Pancreas (tissue), 10 donors: ENCODE results near the gene DOK7. TPM values are rescaled to one million over a fixed set of nuclear protein-coding genes. Genes with fewer than 3 reads are reported as not detected.

ENCODE experiments used
- ATAC-seq, 4 donors: fragments of 200-7000 bp; cut with Tn5 transposase; one replicate each; pipeline versions ENCODE4 v1.8.0 to v1.9.1; 2020; ENCODE audit warnings: mild to moderate bottlenecking in 4 of 4, moderate library complexity in 4 of 4
- DNase-seq, 6 donors: peaks; one replicate each; pipeline ENCODE4 v3.0.0-alpha.2; 2020
- FAIRE-seq: peaks from 2 replicates; lab custom pipeline; 2012; peaks lifted over from hg19 to GRCh38; lab: Jason Lieb, UNC
- H3K27ac ChIP-seq, 4 donors: fragments of 200-600 bp; sonication (generic); 1 replicate in 3 of 4; 2 replicates in 1 of 4; pipeline versions ENCODE4 v1.5.0 to v1.8.0; 2020
- H3K27me3 ChIP-seq, 4 donors: fragments of 200-600 bp; one replicate each; pipeline ENCODE4 v1.8.0; 2021
- H3K36me3 ChIP-seq, 3 donors: fragments of 200-600 bp; sonication (generic) in 1 of 3; one replicate each; pipeline versions ENCODE4 v1.5.0 to v1.8.0; 2020 to 2021
- H3K4me1 ChIP-seq, 3 donors: fragments of 200-600 bp; one replicate each; pipeline ENCODE4 v1.8.0; 2021
- H3K4me3 ChIP-seq, 4 donors: fragments of 200-600 bp; sonication (generic) in 2 of 4; one replicate each; pipeline versions ENCODE4 v1.5.0 to v1.8.0; 2020 to 2021
- H3K9me3 ChIP-seq, 4 donors: fragments of 200-600 bp; one replicate each; pipeline ENCODE4 v1.8.0; 2021
- CTCF ChIP-seq, 4 donors: fragments of 200-600 bp; sonication (generic) in 3 of 4; IDR thresholded peaks; one replicate each; pipeline versions ENCODE4 v1.5.0 to v1.8.0; 2021; ENCODE audit warnings: antibody characterized with exemption in 4 of 4
- WGBS, 2 donors: extraction: QIAGEN DNeasy Blood & Tissue Kit; methylation state at CpG; one replicate each; pipeline ENCODE4 v1.1.7; 2013; 5-methylcytosine and 5-hydroxymethylcytosine counted together
- intact Hi-C, 3 donors: fragments of 100-400 bp; cut with DNase I; formaldehyde crosslinking; loops; one replicate each; pipeline versions ENCODE4 v1.11.1 to v1.14.2; 2022
- polyA plus RNA-seq, 2 donors: library from polyadenylated mRNA; stranded (reverse); fragments of 200-250 nt; gene quantifications; one replicate each; pipeline ENCODE4 v1.2.3, GENCODE V29; 2013
- total RNA-seq, 6 donors: library from RNA; stranded (reverse); fragmentation: NEBNext Ultra II Directional in 4 of 6; extraction: Animal tissue kit (Norgen Biotek cat#: 25700) in 4 of 6; gene quantifications; one replicate each; pipeline versions ENCODE4 v1.2.1 to v1.2.4, GENCODE V29; 2021 to 2023
- donor health status: healthy with polysubstance abuse.
- donor health status: DM: no; HTN: no; CAD: no; lungs with moderate emphysema.
- donor health status: DM: no; HTN: no; CAD: no.
- donor health status: control.
- donor health status: control.
- donor health status: Bipolar disorder and iron deficiency.
- donor health status: DM: yes; HTN: yes; CAD: no.
- donor health status: DM: no; HTN: no; CAD: no.
- donor health status: DM: no; HTN: no; CAD: no.
- donor health status: DM: yes; HTN: yes; CAD: no.

Gene DOK7
- total and polyA plus RNA-seq, 8 donors = 2.5 to 8.0 (median 4.2) TPM

DNA sequence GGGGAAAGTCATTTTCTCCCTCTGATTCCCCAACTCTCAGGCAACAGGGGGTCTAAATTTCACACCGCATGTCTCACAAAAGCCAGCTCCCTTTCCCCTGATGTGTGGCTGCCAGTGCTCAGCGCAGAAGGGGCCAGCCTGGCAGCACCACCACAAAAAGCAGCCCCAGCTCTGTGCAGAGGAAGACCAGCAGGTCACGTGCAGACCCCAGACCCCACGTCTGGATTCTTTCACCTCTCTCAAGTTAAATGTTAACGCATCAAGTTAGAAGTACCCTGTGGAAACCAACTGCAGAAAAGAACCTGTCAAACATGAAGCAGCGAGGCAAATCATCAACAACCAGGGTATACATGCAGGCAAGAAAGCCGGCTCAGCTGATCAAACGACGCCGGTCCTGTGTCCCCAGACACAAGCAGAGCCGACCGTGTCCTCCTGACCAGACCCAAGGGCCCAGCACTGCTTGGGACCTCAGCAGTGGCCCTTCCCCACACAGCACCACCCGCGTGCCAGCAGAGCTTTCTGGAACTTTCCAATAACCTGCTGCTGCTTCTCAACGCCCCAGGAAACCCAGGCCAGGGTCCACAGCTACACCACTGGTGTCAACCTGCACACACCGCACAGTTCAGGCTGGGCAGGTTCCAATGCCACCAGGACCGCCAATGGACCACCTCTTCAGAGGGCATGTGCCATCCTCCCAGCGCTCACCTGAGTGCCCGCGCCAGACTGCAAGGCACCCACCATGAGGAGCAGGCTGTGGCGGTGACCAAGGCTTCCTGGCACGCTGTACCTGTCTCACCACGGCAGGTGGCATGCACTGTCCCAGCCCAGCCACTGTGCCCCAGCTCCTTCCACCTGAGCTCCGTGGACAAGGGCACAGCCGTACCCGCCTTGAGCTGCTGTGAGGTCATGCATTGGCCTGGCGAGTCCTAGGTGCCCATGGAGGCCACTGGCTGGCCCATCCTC lies 65.1 kb downstream of the DOK7 start:
- no peaks in the 10 kb centered on the region for H3K9me3 ChIP-seq
- H3K4me1 ChIP-seq = peaks cover 0 to 16% (median 10%) of the 10 kb centered on the region in 3 donors
- peak in 3 of 6 donors; percentile 13 to 65 (median 47) for DNase-seq
- intact Hi-C loops = no loop called here
- no peak overlapping the region for H3K27ac ChIP-seq
- no peaks in the 10 kb centered on the region for H3K27me3 ChIP-seq
- peaks cover 0 to 18% (median 8%) of the 10 kb centered on the region in 3 donors for H3K36me3 ChIP-seq
- no peak for FAIRE-seq
- 82 to 90% methylated on average over 27 of the region's 27 CpGs for WGBS, 2 donors
- H3K4me3 ChIP-seq = no peak overlapping the region
- no peak for TF ChIP-seq CTCF (IDR thresholded peaks at IDR 0.05)
- no peak for ATAC-seq

DNA sequence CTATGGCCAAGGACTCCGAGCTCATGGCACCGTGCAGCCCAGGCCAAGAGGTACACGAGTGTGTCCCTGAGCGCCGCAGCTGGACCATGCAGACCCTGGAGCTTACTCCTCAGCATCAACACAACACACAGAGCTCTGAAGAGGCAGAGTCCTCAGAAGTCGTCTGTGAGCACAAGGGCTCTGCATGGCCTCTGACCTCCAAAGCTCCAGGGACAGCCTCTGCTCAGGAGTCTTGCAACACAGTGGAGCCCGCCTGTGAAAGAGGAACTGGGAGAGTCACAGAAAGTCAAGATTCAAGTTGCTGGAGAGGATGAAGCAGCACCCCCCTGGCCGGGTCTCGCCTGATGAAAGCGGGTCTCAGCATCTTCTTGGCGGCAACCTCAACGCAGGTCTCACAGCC lies 66.3 kb downstream of the DOK7 start:
- intact Hi-C loops = no loop called here
- no peak overlapping the region for H3K4me3 ChIP-seq
- FAIRE-seq (no peak), ATAC-seq (no peak), DNase-seq (peak in 3 of 6 donors; percentile 38 to 51 (median 44))
- H3K36me3 ChIP-seq = peaks cover 0 to 6% (median 2%) of the 10 kb centered on the region in 3 donors
- TF ChIP-seq CTCF (IDR thresholded peaks at IDR 0.05) = no peak
- WGBS, 2 donors = 85 to 89% methylated on average over 12 of the region's 12 CpGs
- peaks cover 0 to 16% (median 10%) of the 10 kb centered on the region in 3 donors for H3K4me1 ChIP-seq
- H3K27ac ChIP-seq = no peak overlapping the region
- no peaks in the 10 kb centered on the region for H3K27me3 ChIP-seq
- H3K9me3 ChIP-seq = no peaks in the 10 kb centered on the region

GRCh38 chr4:3530051-3530450 lies 66.9 kb downstream of the DOK7 start:
- intact Hi-C loops = no loop called here
- FAIRE-seq = no peak
- Histone ChIP-seq H3K27me3 (no peaks in the 10 kb centered on the region), H3K9me3 (no peaks in the 10 kb centered on the region), H3K36me3 (no peaks in the 10 kb centered on the region), H3K4me1 (peaks cover 0 to 16% (median 10%) of the 10 kb centered on the region in 3 donors), H3K4me3 (peak overlapping the region in 1 of 4 donors; percentile 92), H3K27ac (no peak overlapping the region)
- WGBS, 2 donors = 80 to 85% methylated on average over 16 of the region's 16 CpGs
- ATAC-seq = no peak
- TF ChIP-seq CTCF (IDR thresholded peaks at IDR 0.05) = no peak
- peak in 2 of 6 donors; percentile 26 to 38 for DNase-seq

- Histone ChIP-seq H3K27me3 (no peaks in the 10 kb centered on the region), H3K4me3 (peak overlapping the region; percentile 71 to 95 (median 86)), H3K9me3 (no peaks in the 10 kb centered on the region), H3K36me3 (no peaks in the 10 kb centered on the region), H3K27ac (no peak overlapping the region), H3K4me1 (peaks cover 0 to 16% (median 10%) of the 10 kb centered on the region in 3 donors)
- ATAC-seq (no peak), FAIRE-seq (no peak), DNase-seq (peak in 2 of 6 donors; percentile 56 to 78)
- no peak for TF ChIP-seq CTCF (IDR thresholded peaks at IDR 0.05)
- WGBS, 2 donors = 42 to 66% methylated on average over 18 of the region's 18 CpGs
- intact Hi-C loops = no loop called here
Measured at GRCh38 chr4:3530663-3531254, 67.7 kb downstream of the DOK7 start.
